Uterus (tissue), 2 donors: ENCODE data around the gene ZNF468.

ENCODE experiments used
- CTCF ChIP-seq, 4 experiments: fragments of 200-600 bp in 2 of 4; fragments of 450-650 bp in 2 of 4; sonication (generic) in 2 of 4; IDR thresholded peaks; one replicate each; pipeline ENCODE4 v1.5.1; 2016 to 2019; ENCODE audit warnings: antibody characterized with exemption in 4 of 4, mild to moderate bottlenecking in 2 of 4, moderate library complexity in 1 of 4
- POLR2A ChIP-seq, 2 donors: fragments of 450-650 bp; IDR thresholded peaks; one replicate each; pipeline ENCODE4 v1.6.1; 2016; ENCODE audit warnings: antibody characterized with exemption in 2 of 2, mild to moderate bottlenecking in 1 of 2, moderate library complexity in 1 of 2

- no peak for TF ChIP-seq CTCF (IDR thresholded peaks at IDR 0.05)
- no peak for TF ChIP-seq POLR2A (IDR thresholded peaks at IDR 0.05)
These were observed 39.2 kb upstream of the ZNF468 start for GRCh38 chr19:52896431-52897137.
